OCI-LY7 (cell line): ENCODE measurements around the gene PSMD5.

Source experiments
- EZH2phosphoT487 ChIP-seq: fragments of 200-600 bp; sonication (generic); IDR thresholded peaks from 2 replicates; pipeline ENCODE4 v1.6.1; 2018; ENCODE audit warnings: low read depth, borderline replicate concordance, mild to moderate bottlenecking, mixed run types, antibody characterized with exemption, low read length, moderate library complexity, mixed read lengths
- TF ChIP-seq, protein P1 (sequence below): fragments of 200-600 bp; sonication (generic); conservative IDR thresholded peaks from 2 replicates; pipeline ENCODE4 v1.5.1; 2014; ENCODE audit warnings: mild to moderate bottlenecking, antibody characterized with exemption, low read length, moderate library complexity, mixed read lengths

DNA sequence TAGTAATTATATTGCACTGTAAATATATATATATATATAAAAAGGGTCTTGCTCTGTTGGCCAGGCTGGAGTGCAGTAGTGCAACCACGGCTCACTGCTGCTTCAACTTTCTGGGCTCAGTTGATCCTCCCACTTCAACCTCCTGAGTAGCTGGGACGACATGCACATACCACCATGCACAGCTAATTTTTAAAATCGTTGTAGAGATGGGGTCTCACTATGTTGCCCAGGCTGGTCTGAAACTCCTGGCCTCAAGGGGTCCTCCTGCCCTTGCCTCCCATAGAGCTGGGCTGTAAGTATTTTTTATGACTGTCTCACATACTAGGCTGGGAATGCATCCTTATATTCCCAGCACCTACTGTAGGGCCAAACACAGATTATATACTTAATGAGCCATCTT, 11.9 kb downstream of the PSMD5 start:
- TF ChIP-seq, protein P1, sequence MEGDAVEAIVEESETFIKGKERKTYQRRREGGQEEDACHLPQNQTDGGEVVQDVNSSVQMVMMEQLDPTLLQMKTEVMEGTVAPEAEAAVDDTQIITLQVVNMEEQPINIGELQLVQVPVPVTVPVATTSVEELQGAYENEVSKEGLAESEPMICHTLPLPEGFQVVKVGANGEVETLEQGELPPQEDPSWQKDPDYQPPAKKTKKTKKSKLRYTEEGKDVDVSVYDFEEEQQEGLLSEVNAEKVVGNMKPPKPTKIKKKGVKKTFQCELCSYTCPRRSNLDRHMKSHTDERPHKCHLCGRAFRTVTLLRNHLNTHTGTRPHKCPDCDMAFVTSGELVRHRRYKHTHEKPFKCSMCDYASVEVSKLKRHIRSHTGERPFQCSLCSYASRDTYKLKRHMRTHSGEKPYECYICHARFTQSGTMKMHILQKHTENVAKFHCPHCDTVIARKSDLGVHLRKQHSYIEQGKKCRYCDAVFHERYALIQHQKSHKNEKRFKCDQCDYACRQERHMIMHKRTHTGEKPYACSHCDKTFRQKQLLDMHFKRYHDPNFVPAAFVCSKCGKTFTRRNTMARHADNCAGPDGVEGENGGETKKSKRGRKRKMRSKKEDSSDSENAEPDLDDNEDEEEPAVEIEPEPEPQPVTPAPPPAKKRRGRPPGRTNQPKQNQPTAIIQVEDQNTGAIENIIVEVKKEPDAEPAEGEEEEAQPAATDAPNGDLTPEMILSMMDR: no peak
- TF ChIP-seq EZH2phosphoT487: no peak
